Stimulated activated CD8-positive, alpha-beta memory T cell treated with anti-CD3 and anti-CD28 coated beads, Interleukin-7, amount 100 ng/mL, for 24 hours (primary cell): Measurements from ENCODE around the gene SLC12A9.
"Not testable (repeated sequence)": the region's sequence is repeated elsewhere in the genome, so short reads cannot be mapped to it uniquely, and the experiment has no call there.

Experiments used
- DNase-seq: peaks from one replicate; pipeline ENCODE4 v3.0.0-alpha.2; 2020; ENCODE audit warnings: low read depth

Gene SLC12A9

GRCh38 chr7:100826514-100827329 lies 25.8 kb upstream of the SLC12A9 start:
- no peak for DNase-seq

- no peak for DNase-seq
Measured at GRCh38 chr7:100827330-100828226, 24.9 kb upstream of the SLC12A9 start, which contains the start of gene EPHB4. TSS of gene EPHB4 (minus strand) at chr7:100827523. CDS start at chr7:100827030, 493 bp downstream.

- no peak for DNase-seq
Measured at GRCh38 chr7:100829150-100829716, 23.3 kb upstream of the SLC12A9 start.

- DNase-seq, result no peak
Measured at GRCh38 chr7:100830396-100830795, 22.1 kb upstream of the SLC12A9 start.

- no peak for DNase-seq
Measured at GRCh38 chr7:100832281-100832633, 20.3 kb upstream of the SLC12A9 start.

GRCh38 chr7:100835903-100836811 lies 16.4 kb upstream of the SLC12A9 start:
- no peak for DNase-seq

- DNase-seq, result no peak
Measured at GRCh38 chr7:100836812-100837098, 15.8 kb upstream of the SLC12A9 start.

- DNase-seq, result peak; percentile 61
Measured at GRCh38 chr7:100837099-100837836, 15.2 kb upstream of the SLC12A9 start.

- DNase-seq, result no peak
Measured at GRCh38 chr7:100839361-100839760, 13.2 kb upstream of the SLC12A9 start.

- no peak for DNase-seq
Measured at GRCh38 chr7:100840470-100841100, 11.9 kb upstream of the SLC12A9 start.

GRCh38 chr7:100847360-100847759 lies 5.2 kb upstream of the SLC12A9 start:
- no peak for DNase-seq

GRCh38 chr7:100854146-100854895 lies 1.8 kb downstream of the SLC12A9 start:
- DNase-seq, result no peak

- not testable (repeated sequence) for DNase-seq
Measured at GRCh38 chr7:100854899-100855298, 2.4 kb downstream of the SLC12A9 start.

- DNase-seq, result no peak
Measured at GRCh38 chr7:100855515-100855914, 3.0 kb downstream of the SLC12A9 start.

- no peak for DNase-seq
Measured at GRCh38 chr7:100856871-100857282, 4.4 kb downstream of the SLC12A9 start.

- DNase-seq, result no peak
Measured at GRCh38 chr7:100859856-100860255, 7.3 kb downstream of the SLC12A9 start.

GRCh38 chr7:100860702-100861615 lies 8.4 kb downstream of the SLC12A9 start:
- DNase-seq, result no peak

GRCh38 chr7:100861616-100861985 lies 9.1 kb downstream of the SLC12A9 start:
- no peak for DNase-seq
